NOMO-1 (cell line): ENCODE measurements around the gene FHIT.
A peak's percentile ranks its signal among the peaks of the same experiment; 100 is the strongest.
"Not testable (repeated sequence)": the region's sequence is repeated elsewhere in the genome, so short reads cannot be mapped to it uniquely, and the experiment has no call there.

Experiments
- DNase-seq, 2 experiments: peaks; one replicate each; lab custom pipeline; 2025; ENCODE audit not compliant: unreplicated experiment in 2 of 2; lab: John Stamatoyannopoulos, UW

Gene FHIT

GRCh38 chr3:61008153-61008997 lies 242.9 kb downstream of the FHIT start:
- peak in 1 of 2 experiments; percentile 0 for DNase-seq

DNA sequence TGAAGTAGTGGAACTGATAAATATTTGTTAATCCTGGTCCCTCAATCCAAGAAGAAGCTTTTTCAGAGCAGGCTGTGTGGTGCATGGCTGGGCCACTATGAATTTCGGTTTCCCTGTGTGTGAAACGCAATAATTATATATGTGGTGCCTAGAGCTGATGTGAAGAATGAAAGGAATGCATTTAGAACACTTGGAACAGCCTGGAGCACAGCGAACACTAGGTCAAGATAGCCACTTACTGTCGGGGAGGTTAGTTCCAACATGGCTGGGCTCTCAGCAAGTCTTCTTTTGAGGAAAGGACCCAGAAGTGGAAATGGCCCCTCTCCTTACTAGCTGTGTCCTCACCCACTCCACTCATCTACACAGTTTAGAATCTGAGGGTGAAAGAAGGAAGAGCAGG lies 245.7 kb downstream of the FHIT start:
- no peak for DNase-seq

DNA sequence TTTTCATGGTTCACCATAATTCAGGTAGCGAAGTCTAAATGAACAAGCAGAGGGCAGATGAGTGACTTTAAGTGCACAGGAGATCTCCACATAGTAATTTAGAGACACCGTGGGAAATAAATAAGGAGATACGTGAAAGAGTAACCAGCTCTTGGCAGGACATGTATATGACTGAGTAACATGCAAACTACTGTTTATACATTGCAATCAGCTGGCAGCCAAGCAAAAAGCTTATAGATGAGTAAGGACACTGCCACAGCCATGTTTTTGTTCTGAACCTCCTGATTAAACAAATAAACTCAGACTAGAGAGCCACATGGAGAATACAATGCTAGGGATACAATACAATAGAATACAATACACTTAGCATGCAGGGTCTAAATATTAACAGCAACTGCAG lies 252.4 kb downstream of the FHIT start:
- DNase-seq = no peak

DNA sequence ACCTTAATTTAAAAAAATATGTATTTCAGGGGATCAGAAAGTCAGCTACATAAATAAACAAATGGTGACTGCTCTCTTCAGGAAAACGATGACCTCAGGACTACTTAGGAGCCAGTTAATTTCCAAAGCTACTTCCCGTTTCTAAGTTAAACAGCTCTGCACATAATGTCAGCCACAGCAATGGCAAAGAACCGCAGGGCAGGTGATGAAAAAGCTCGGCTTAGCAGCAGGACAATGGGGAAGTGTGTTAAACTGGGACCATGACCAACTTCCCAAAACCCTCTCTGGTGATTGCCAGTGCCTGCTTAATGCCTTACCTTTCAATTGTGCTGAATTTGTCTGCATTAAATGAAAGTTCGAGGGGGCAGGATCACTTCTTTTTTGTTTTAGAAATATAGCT lies 258.9 kb downstream of the FHIT start:
- peak; percentile 68 to 92 for DNase-seq

DNA sequence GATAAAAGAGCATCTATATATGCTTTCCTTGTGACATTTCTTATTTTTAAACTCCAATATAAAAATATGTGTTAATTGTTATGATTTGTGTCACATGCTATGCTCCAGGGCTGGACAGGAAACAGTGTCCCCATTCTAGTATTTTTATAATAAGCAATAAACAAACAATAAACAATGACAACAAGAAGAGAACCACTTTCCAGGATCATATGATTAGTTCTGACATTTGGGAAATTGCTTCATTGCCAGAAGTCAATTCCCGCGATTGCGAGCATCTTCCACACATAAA lies 260.9 kb downstream of the FHIT start:
- no peak for DNase-seq

DNA sequence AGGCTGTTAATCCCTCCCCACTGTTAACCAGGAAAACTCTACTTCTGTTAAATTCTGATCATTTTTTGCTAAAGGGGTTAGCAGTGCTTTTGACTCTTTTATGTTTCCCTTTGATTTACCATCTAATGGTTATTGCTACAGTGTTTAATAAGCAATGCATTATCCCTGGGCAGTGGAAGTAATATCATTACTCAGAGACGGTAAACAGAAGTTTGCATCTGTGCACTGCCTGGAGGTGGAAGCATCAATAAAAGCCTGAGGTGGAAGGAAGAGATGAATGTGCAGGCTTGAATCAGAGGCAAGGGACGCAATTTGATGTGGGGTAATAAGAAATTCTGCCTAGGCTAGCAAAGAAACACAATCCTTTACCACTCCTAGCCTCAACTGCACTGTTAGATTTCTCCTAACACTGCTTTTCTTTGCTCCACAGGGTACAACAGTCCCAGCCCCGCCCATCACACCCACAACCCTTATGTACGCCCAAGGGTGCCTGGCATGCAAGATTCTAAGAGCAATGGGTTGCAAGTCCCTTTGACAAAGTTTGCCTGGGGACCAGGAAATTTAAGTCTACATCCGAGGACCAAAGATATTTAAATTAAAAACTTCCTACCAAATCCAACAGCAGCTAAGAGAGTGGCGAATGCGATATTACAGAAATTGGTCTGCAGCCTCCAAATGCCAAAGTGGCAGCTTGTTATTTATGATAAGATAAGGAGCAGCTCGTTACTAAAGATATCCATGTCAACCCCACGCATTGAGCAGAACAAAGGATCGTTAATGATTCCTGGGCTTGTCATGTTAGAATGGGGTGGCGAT lies 261.4 kb downstream of the FHIT start:
- DNase-seq = no peak

DNA sequence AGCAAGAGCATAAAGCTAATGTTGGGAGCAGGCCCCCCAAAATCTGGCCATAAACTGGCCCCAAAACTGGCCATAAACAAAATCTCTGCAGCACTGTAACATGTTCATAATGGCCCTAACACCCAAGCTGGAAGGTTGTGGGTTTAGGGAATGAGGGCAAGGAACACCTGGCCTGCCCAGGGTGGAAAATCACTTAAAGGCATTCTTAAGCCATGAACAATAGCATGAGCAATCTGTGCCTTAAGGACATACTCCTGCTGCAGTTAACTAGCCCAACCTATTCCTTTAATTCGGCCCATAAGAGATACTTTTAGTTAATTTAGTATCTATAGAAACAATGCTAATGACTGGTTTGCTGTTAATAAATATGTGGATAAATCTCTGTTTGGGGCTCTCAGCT lies 264.1 kb downstream of the FHIT start:
- not testable (repeated sequence) for DNase-seq

DNA sequence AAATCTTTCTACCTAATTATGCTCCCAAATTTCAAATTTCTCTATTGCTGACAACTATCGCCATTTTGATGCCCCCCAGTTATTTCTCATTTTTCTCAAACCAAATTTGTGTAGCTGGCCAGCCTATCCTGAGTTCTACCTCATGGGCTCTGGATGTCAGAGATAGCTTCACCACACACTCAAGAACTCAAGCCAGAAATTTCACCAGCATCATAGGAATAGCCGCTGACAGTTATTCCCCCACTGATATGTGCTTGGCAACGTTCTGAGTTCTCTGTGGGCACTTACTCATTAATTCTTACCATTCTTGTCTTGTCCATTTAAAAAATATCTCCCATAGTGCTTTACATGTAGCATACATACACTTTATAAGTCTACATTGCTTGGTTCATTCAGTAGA lies 264.7 kb downstream of the FHIT start:
- DNase-seq = no peak

DNA sequence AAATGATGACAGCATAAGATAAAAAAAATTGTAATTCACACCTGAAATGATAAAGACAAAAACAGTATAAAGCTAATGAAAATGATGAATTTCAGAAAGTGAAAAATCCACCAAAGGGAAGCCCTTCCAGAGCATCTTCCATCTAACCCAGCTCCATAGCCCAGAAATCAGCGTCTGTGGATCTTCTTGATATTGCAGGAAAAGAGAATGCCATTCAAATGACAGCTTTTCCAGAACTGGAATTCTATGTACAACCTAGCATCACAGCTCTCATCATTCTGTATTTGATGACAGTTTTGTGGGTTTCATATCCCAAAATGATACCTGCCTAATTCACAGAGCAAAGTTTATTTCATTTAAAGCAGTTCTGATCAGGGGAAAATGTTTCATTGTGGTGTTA lies 267.3 kb downstream of the FHIT start:
- DNase-seq = no peak

DNA sequence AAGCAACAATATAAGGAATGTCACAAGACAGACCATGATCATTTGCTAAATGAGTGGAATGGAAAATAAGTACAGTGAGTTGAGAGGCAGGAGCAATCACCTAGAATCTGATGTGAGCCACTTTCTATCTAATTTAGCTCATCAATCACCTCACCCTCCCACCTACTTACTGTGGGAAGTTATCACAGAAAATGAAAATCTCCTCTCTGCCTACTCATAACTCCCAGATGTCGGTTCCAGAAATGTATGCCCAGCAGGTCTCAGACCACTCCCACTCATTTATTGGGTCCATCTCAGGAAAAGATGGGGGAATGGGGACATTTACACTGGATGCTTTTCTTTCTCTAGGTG lies 270.9 kb downstream of the FHIT start:
- no peak for DNase-seq

- DNase-seq = no peak
Measured at GRCh38 chr3:60979461-60980341, 271.6 kb downstream of the FHIT start.

DNA sequence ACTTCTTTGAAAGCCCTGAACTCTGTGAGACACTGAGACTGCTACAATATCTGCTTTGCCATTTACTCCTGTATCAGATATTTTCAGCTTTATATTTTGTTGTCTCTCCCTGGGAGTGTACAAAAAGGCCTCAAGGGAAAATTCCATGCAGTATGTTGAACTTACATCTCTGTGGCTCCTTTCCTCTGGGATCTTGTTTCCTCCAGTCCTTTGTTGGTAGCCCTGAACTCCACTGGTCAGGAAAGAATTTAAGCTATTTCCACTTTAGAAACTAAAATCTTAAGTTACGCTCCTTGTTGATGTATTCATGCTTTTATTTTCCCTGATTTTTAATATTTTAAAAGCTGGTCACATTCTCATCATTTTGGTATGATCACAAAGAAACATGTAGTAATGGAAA lies 277.9 kb downstream of the FHIT start:
- DNase-seq = no peak

GRCh38 chr3:60972599-60972998 lies 278.7 kb downstream of the FHIT start:
- DNase-seq = no peak

DNA sequence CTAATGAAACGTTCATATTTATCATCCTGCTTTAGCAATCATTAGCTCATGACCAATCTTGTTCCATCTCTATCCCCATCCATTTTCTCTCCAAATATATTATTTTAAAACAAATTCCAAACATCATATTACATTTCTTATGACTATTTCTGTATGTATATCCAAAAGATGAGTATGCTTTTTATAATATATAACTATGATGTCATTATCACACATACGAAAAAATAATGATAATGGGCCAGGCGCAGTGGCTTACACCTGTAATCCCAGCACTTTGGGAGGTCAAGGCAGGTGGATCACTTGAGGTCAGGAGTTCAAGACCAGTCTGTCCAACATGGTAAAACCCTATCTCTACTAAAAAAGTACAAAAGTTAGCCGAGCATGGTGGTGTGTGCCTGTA lies 280.4 kb downstream of the FHIT start:
- no peak for DNase-seq

DNA sequence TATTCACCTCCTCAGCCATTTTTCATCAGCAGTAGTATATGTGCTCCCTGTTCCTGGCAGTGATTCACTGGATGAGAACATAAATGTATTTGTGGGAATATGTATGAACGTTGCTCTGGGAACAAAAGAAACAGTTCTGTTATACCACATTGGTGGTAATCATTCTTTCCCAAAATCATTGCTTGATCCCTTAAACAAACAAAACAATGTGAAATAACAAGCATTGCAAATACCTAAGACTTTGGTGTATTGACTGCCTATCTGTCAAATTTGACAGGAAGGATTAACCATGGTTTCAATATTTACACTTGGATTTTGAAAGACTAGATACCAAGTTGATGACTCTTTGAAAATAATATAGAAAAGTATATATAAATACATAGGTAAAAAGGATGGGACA lies 284.1 kb downstream of the FHIT start:
- no peak for DNase-seq

GRCh38 chr3:60957541-60957940 lies 293.7 kb downstream of the FHIT start:
- DNase-seq = no peak

DNA sequence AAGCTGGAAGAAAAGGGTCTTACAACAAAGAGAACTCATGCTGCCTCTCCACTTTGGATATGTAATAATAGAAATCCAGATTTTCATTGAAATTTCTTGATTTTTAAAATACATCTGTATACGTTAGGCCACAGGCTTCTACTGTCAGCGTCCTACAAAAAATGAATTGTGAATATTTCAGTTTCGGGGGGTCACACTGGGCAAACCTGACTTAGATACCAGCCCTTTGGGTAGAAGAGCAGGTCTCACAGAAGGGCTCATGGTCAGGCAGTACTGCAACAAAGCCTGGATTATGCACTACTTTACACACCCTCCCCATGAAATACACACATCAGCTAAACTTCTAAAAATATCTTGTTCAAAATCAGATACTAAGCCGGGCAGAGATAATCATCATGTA lies 294.5 kb downstream of the FHIT start:
- no peak for DNase-seq

- no peak for DNase-seq
Measured at GRCh38 chr3:60955034-60955433, 296.2 kb downstream of the FHIT start.

DNA sequence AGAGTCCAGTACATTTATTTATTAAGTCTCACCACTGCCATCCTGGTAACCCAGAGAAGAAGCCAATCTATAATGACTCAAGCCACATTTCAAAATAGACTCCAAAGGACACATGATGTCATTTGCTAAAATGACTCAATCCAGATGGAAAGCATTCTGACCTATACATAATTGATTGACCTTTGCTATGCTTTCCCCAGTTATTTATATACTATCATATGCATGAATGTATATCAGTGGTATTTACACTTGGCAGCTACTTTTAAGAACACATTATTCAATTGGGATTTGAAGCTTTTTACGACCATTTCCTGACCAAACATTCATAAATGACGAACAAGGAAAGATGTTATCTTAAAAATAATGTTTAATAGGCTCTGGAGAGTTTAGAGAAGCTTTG lies 297.2 kb downstream of the FHIT start:
- DNase-seq = no peak

DNA sequence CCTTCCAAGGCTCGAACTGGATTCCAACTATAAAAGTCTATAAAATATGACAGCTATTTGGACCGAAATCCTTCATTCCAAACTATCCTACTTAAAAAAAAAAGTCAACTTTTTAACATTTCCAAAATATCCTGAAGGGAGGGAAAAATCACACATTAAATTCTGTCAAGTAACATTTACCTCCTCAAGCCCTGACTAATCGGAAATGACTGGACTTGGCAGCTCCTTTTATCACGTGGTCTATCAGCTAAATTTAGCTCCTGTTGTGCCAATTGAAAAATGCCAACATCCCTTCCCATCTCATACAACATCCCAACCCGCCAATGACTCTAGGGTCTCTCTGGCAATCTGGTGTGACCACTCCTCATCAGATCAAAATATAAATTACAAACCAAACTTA lies 297.9 kb downstream of the FHIT start:
- DNase-seq = no peak

- DNase-seq = no peak
Measured at GRCh38 chr3:60952055-60952454, 299.2 kb downstream of the FHIT start.
